K562 (cell line): ENCODE results near the gene SPDEF.

Source experiments
- JUND ChIP-seq, 2 experiments: IDR thresholded peaks; 2 replicates in 1 of 2; 3 replicates in 1 of 2; pipeline ENCODE4 v1.6.1; 2011; ENCODE audit warnings: borderline replicate concordance in 2 of 2, low read depth in 2 of 2, low read length in 2 of 2, improper control_type of control experiment in 1 of 2, missing biosample characterization in 1 of 2, missing genetic modification characterization in 1 of 2, missing genetic modification reagents in 1 of 2
- TF ChIP-seq, protein P1 (sequence below): fragments of 150-350 bp; IDR thresholded peaks from 2 replicates; pipeline ENCODE4 v1.6.1; 2014; ENCODE audit warnings: low read depth, mild to moderate bottlenecking, low read length, borderline replicate concordance

DNA sequence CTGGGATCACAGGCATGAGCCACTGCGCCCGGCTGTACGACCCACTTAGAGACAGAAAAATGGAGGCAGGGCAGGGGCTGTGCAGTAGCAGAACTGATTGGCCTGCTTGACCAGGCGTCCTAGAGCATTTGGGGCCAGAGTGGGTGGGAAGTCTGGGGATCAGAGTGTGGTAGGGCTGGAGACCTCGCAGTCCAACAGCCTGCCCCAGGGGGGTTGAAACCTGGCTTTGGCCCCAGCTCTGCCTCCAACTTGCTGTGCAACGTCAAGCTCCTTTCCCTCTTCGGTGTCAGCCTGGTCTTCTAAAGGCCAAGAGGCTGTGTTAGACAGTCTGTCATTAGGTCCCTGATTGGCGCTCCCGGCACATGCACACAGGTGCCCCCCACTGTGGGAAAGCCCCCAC lies 15.3 kb upstream of the SPDEF start:
- TF ChIP-seq JUND (IDR thresholded peaks at IDR 0.05; ENCODE audit: borderline replicate concordance, low read depth, low read length) (no peak), JUND (tag; IDR thresholded peaks at IDR 0.05; ENCODE audit: borderline replicate concordance, low read depth, low read length) (no peak)
- TF ChIP-seq, protein P1, sequence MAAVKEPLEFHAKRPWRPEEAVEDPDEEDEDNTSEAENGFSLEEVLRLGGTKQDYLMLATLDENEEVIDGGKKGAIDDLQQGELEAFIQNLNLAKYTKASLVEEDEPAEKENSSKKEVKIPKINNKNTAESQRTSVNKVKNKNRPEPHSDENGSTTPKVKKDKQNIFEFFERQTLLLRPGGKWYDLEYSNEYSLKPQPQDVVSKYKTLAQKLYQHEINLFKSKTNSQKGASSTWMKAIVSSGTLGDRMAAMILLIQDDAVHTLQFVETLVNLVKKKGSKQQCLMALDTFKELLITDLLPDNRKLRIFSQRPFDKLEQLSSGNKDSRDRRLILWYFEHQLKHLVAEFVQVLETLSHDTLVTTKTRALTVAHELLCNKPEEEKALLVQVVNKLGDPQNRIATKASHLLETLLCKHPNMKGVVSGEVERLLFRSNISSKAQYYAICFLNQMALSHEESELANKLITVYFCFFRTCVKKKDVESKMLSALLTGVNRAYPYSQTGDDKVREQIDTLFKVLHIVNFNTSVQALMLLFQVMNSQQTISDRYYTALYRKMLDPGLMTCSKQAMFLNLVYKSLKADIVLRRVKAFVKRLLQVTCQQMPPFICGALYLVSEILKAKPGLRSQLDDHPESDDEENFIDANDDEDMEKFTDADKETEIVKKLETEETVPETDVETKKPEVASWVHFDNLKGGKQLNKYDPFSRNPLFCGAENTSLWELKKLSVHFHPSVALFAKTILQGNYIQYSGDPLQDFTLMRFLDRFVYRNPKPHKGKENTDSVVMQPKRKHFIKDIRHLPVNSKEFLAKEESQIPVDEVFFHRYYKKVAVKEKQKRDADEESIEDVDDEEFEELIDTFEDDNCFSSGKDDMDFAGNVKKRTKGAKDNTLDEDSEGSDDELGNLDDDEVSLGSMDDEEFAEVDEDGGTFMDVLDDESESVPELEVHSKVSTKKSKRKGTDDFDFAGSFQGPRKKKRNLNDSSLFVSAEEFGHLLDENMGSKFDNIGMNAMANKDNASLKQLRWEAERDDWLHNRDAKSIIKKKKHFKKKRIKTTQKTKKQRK, result no peak
